Ecto neural progenitor cell (in vitro differentiated cells): ENCODE data around the gene FKBP2.
A peak's percentile ranks its signal among the peaks of the same experiment; 100 is the strongest.

ENCODE experiments used
- DNase-seq: peaks from one replicate; pipeline ENCODE4 v3.0.0-alpha.2; 2018; ENCODE audit warnings: low spot score

The FKBP2 gene

GRCh38 chr11:64249563-64250414, 8.9 kb downstream of the FKBP2 start:
- DNase-seq = no peak

- DNase-seq = no peak
Observed at GRCh38 chr11:64250415-64251015, 9.6 kb downstream of the FKBP2 start.

GRCh38 chr11:64251016-64251752, 10.3 kb downstream of the FKBP2 start, which contains the start of gene PLCB3:
Gene PLCB3 (plus strand): TSS chr11:64251530. CDS start chr11:64251650, 120 bp downstream.
- peak; percentile 88 for DNase-seq

- no peak for DNase-seq
Observed at GRCh38 chr11:64251753-64252002, 10.8 kb downstream of the FKBP2 start.

- no peak for DNase-seq
Observed at GRCh38 chr11:64252003-64252872, 11.3 kb downstream of the FKBP2 start.

- no peak for DNase-seq
Observed at GRCh38 chr11:64253043-64253442, 12.1 kb downstream of the FKBP2 start.

- DNase-seq = no peak
Observed at GRCh38 chr11:64253481-64253880, 12.6 kb downstream of the FKBP2 start.

- no peak for DNase-seq
Observed at GRCh38 chr11:64254326-64254725, 13.4 kb downstream of the FKBP2 start.

GRCh38 chr11:64255135-64256128, 14.5 kb downstream of the FKBP2 start:
- no peak for DNase-seq

- DNase-seq = no peak
Observed at GRCh38 chr11:64256300-64256699, 15.4 kb downstream of the FKBP2 start.

GRCh38 chr11:64258356-64258755, 17.5 kb downstream of the FKBP2 start:
- DNase-seq = no peak

GRCh38 chr11:64258946-64259532, 18.1 kb downstream of the FKBP2 start:
- no peak for DNase-seq

- DNase-seq = no peak
Observed at GRCh38 chr11:64259533-64260067, 18.7 kb downstream of the FKBP2 start.

- no peak for DNase-seq
Observed at GRCh38 chr11:64260147-64260708, 19.3 kb downstream of the FKBP2 start.

GRCh38 chr11:64261556-64262080, 20.7 kb downstream of the FKBP2 start:
- DNase-seq = no peak

- no peak for DNase-seq
Observed at GRCh38 chr11:64262271-64263002, 21.5 kb downstream of the FKBP2 start.

GRCh38 chr11:64263021-64263946, 22.4 kb downstream of the FKBP2 start:
- no peak for DNase-seq

- DNase-seq = no peak
Observed at GRCh38 chr11:64263947-64264317, 23.0 kb downstream of the FKBP2 start.
